Smooth muscle cell (in vitro differentiated cells): ENCODE data around the gene LLGL1. TPM values are rescaled to one million over a fixed set of nuclear protein-coding genes. Genes with fewer than 3 reads are reported as not detected.

Experiments used
- DNase-seq: peaks from one replicate; lab custom pipeline; 2025; ENCODE audit not compliant: unreplicated experiment; lab: John Stamatoyannopoulos, UW
- H2AFZ ChIP-seq: fragments of 200-600 bp; sonication (generic); 2 replicates; pipeline ENCODE4 v1.6.0; 2016; ENCODE audit warnings: antibody characterized with exemption, low read depth, mild to moderate bottlenecking
- H3F3A ChIP-seq: fragments of 200-600 bp; sonication (generic); 2 replicates; pipeline ENCODE4 v1.6.0; 2017; ENCODE audit warnings: antibody characterized with exemption, low read depth
- H3K27ac ChIP-seq: fragments of 200-600 bp; sonication (generic); 2 replicates; pipeline ENCODE4 v1.5.1; 2016; ENCODE audit warnings: low read depth, mild to moderate bottlenecking
- H3K27me3 ChIP-seq: fragments of 200-600 bp; sonication (generic); 2 replicates; pipeline ENCODE4 v1.6.1; 2016; ENCODE audit warnings: low read depth, mild to moderate bottlenecking
- H3K36me3 ChIP-seq: fragments of 200-600 bp; sonication (generic); 2 replicates; pipeline ENCODE4 v1.5.1; 2016; ENCODE audit warnings: low read depth
- H3K4me1 ChIP-seq: fragments of 200-600 bp; sonication (generic); 2 replicates; pipeline ENCODE4 v1.5.1; 2016; ENCODE audit warnings: low read depth
- H3K4me2 ChIP-seq: fragments of 200-600 bp; sonication (generic); 2 replicates; pipeline ENCODE4 v1.6.0; 2016; ENCODE audit warnings: mild to moderate bottlenecking
- H3K4me3 ChIP-seq: fragments of 200-600 bp; sonication (generic); 2 replicates; pipeline ENCODE4 v1.5.1; 2016; ENCODE audit warnings: mild to moderate bottlenecking
- H3K79me2 ChIP-seq: fragments of 200-600 bp; sonication (generic); 2 replicates; pipeline ENCODE4 v1.6.0; 2016; ENCODE audit warnings: low read depth, mild to moderate bottlenecking
- H3K9ac ChIP-seq: fragments of 200-600 bp; sonication (generic); 2 replicates; pipeline ENCODE4 v1.6.0; 2016; ENCODE audit warnings: low read depth
- H3K9me3 ChIP-seq: fragments of 200-600 bp; sonication (generic); replicated peaks from 2 replicates; pipeline ENCODE4 v1.5.1; 2016; ENCODE audit warnings: low read depth
- H4K20me1 ChIP-seq: fragments of 200-600 bp; sonication (generic); 2 replicates; pipeline ENCODE4 v1.6.0; 2016; ENCODE audit warnings: low read depth
- WGBS: methylation state at CpG from one replicate; pipeline ENCODE4 v1.1.7; 2016; ENCODE audit warnings: low lambda C conversion rate; 5-methylcytosine and 5-hydroxymethylcytosine counted together
- polyA plus RNA-seq: library from polyadenylated mRNA; unstranded; fragments of >200 nt; fragmentation: Nextera tagmentation; extraction: Ambion mirVana; gene quantifications from 2 replicates; pipeline ENCODE4 v1.2.1, GENCODE V29; 2016
- total RNA-seq: library from RNA; depleted of rRNA; stranded (reverse); fragments of >200 nt; gene quantifications from 2 replicates; pipeline ENCODE4 v1.2.3, GENCODE V29; 2014
- TF ChIP-seq, protein P1 (sequence below): fragments of 200-600 bp; sonication (generic); IDR thresholded peaks from 2 replicates; pipeline ENCODE4 v1.5.1; 2017; ENCODE audit warnings: borderline replicate concordance, mild to moderate bottlenecking, antibody characterized with exemption; ENCODE audit not compliant: insufficient read depth, poor library complexity, severe bottlenecking

LLGL1 gene
- total and polyA plus RNA-seq, 2 experiments from 2014 or later: 8.5 to 37.7 TPM

DNA sequence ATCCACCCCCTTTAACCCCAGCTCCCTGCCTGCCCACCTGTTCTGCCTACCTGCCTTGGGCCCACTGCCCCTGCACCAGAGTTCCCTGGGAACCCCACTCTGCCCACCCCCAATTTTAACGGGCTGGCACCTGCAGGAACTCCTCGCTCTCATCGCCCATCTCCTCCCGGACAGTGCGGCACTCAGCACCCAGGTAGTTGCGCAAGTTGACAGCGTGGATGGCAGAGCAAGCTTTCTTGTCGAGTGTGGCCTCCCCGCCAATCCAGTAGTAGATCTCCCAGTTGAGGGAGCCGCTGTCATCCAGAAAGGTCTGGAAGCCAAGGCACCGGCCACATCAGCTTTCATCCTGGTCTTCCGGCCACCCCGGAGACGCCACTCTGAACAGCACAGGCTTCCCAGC lies 25.3 kb downstream of the LLGL1 start:
- H3K4me3 ChIP-seq: no peak overlapping the region
- H3F3A ChIP-seq: peaks cover 11% of the 10 kb centered on the region
- H3K9me3 ChIP-seq: no peaks in the 10 kb centered on the region
- H3K9ac ChIP-seq: no peak overlapping the region
- H3K4me2 ChIP-seq: no peak overlapping the region
- peaks cover 67% of the 10 kb centered on the region for H4K20me1 ChIP-seq
- no peaks in the 10 kb centered on the region for H3K4me1 ChIP-seq
- 96% methylated on average over 14 of the region's 14 CpGs for WGBS
- H3K79me2 ChIP-seq: no peaks in the 10 kb centered on the region
- H3K27me3 ChIP-seq: no peaks in the 10 kb centered on the region
- no peak for DNase-seq
- H3K36me3 ChIP-seq: no peaks in the 10 kb centered on the region
- no peak overlapping the region for H3K27ac ChIP-seq
- TF ChIP-seq, protein P1, sequence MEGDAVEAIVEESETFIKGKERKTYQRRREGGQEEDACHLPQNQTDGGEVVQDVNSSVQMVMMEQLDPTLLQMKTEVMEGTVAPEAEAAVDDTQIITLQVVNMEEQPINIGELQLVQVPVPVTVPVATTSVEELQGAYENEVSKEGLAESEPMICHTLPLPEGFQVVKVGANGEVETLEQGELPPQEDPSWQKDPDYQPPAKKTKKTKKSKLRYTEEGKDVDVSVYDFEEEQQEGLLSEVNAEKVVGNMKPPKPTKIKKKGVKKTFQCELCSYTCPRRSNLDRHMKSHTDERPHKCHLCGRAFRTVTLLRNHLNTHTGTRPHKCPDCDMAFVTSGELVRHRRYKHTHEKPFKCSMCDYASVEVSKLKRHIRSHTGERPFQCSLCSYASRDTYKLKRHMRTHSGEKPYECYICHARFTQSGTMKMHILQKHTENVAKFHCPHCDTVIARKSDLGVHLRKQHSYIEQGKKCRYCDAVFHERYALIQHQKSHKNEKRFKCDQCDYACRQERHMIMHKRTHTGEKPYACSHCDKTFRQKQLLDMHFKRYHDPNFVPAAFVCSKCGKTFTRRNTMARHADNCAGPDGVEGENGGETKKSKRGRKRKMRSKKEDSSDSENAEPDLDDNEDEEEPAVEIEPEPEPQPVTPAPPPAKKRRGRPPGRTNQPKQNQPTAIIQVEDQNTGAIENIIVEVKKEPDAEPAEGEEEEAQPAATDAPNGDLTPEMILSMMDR: no peak
- H2AFZ ChIP-seq: no peak overlapping the region

DNA sequence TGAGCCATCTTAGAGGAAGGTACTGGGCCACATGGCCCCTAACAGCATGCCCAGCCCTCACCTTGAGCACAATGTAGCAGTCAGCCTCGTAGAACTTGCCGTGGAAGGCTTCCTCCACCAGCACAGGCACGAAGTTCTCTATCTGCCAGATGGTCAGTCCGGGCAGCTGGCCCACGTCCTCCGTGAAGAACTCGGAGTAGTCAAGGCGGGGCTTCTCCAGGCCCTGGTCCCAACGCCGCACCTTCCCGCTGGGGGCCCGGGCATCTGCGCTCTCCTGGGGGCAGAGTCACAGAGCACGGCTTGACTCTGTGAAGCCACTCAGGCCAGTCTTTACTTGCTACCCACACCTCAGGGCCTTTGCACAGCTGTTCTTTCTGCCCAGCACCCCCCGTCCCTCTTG lies 25.8 kb downstream of the LLGL1 start:
- Histone ChIP-seq H3K4me1 (no peaks in the 10 kb centered on the region), H3K27ac (no peak overlapping the region), H2AFZ (no peak overlapping the region), H3K36me3 (no peaks in the 10 kb centered on the region), H3K4me3 (no peak overlapping the region), H3K9ac (no peak overlapping the region), H3K27me3 (no peaks in the 10 kb centered on the region), H3K4me2 (no peak overlapping the region), H4K20me1 (peaks cover 67% of the 10 kb centered on the region), H3K9me3 (no peaks in the 10 kb centered on the region), H3K79me2 (peaks cover 4% of the 10 kb centered on the region), H3F3A (peaks cover 11% of the 10 kb centered on the region)
- no peak for DNase-seq
- TF ChIP-seq, protein P1: no peak
- 96% methylated on average over 11 of the region's 15 CpGs for WGBS

DNA sequence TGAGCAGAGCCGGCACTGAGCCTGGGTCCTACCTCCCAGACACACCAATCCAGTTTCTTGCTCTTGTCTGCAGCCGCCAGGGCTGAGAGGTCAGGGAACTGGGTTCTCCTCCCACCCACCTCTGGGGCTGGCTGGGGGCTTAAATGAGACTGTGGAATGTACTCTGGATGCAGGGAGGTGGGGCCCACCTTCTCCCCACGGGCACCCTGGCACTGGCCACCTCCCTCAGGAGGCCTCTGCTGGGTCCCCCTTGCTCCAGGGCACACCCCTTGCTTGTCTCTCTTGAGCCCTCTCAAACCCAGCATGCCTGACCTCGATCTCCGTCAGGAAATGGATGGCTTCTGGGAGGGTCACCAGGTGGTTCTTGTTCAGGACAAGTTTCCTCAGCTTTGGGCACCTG lies 26.7 kb downstream of the LLGL1 start:
- no peak overlapping the region for H3K27ac ChIP-seq
- WGBS: 97% methylated on average over 5 of the region's 5 CpGs
- H3K4me1 ChIP-seq: peaks cover 4% of the 10 kb centered on the region
- H3K9me3 ChIP-seq: no peaks in the 10 kb centered on the region
- H2AFZ ChIP-seq: no peak overlapping the region
- H3K27me3 ChIP-seq: no peaks in the 10 kb centered on the region
- H3F3A ChIP-seq: peaks cover 11% of the 10 kb centered on the region
- H3K79me2 ChIP-seq: peaks cover 14% of the 10 kb centered on the region
- no peak for DNase-seq
- TF ChIP-seq, protein P1: no peak
- H3K4me3 ChIP-seq: no peak overlapping the region
- no peaks in the 10 kb centered on the region for H3K36me3 ChIP-seq
- no peak overlapping the region for H3K9ac ChIP-seq
- H3K4me2 ChIP-seq: no peak overlapping the region
- H4K20me1 ChIP-seq: peaks cover 69% of the 10 kb centered on the region

DNA sequence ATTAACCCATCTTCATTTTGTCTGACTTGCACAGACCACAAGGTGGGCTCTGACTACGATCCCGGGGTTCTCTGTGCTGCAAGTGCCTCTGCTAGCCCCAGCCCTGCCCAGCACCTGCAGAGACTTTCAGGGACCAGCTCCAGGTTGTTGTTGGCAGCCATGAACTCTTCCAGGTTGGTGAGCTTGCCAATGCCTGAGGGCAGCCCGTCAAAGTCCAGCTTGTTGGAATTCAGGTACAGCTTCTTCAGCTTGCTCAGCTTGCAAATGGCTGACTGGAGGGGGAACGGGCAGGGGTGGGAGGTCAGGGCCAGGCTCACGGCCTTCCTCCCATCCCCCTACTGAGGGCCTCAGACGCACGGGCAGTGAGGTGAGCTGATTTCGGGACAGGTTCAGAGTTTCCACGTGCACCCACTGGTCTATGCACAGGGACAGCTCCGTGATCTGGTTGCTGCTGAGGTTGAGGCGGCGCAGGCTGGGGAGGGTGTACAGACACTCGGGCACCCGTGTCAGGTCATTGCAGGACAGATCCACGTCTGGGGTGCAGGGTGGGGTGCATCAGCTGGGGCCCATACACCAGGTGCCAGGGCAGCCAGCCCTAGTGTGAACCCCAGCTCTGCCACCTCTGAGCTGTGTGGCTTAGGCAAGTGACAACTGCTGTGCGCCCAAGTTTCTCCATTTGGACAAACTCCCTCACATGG lies 27.9 kb downstream of the LLGL1 start:
- peaks cover 65% of the 10 kb centered on the region for H4K20me1 ChIP-seq
- WGBS: 97% methylated on average over 16 of the region's 16 CpGs
- H3K79me2 ChIP-seq: peaks cover 21% of the 10 kb centered on the region

More for the DNA sequence above, 27.9 kb downstream of the LLGL1 start:
- Histone ChIP-seq H2AFZ (no peak overlapping the region), H3F3A (peaks cover 17% of the 10 kb centered on the region), H3K27me3 (no peaks in the 10 kb centered on the region), H3K4me1 (peaks cover 7% of the 10 kb centered on the region), H3K9me3 (no peaks in the 10 kb centered on the region), H3K4me3 (no peak overlapping the region), H3K36me3 (no peaks in the 10 kb centered on the region), H3K4me2 (no peak overlapping the region), H3K27ac (no peak overlapping the region), H3K9ac (no peak overlapping the region)
- TF ChIP-seq, protein P1: no peak
- no peak for DNase-seq
